ENCODE results near the gene GSTA4.

Gene GSTA4

DNA sequence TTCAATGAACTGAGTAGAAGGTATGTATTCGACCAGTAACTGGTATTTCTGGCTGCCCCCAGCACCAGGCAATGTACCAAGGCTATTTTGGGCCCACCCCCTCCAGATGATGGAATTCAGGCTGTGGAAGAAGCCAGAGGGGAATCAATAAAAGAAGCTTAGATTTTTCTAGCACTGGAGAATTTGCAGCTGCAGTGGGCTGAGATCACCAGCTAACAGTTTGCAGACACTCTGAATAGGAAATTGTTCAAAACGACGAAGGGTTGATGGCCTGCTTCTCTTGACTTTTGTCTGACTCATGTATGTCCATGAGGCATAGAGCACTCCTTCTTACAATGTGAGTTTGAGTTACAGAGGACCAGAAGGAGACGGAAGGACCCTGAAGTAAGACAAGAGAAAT, 37.8 kb upstream of the GSTA4 start:
- H3K4me3 ChIP-seq (ENCODE audit: low read depth, low read length) = no peak overlapping the region
- DNase-seq (ENCODE audit: low read depth) = no peak
- no peak for TF ChIP-seq POLR2A (IDR thresholded peaks at IDR 0.05; ENCODE audit: extremely low read depth, insufficient read length)

DNA sequence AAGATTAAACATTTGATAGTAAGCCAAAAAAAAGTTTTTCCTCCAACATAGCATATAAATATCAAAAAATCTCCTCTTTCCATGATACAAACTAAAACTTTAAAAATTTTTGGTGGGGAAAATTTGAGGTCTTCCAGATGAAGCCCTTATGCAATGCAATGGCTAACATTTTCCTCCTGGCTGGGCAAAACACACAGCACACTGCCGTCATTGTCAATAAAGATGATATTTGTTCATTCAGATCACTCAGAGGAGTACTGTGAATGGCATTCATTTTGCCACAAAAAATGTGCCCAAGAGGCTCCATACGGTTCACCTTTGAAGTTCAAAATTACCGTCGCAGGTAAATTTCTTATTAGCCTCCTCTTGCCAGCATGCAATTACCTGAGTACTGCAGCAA, 36.2 kb upstream of the GSTA4 start:
- no peak overlapping the region for H3K4me3 ChIP-seq (ENCODE audit: low read depth, low read length)
- TF ChIP-seq, protein P1, sequence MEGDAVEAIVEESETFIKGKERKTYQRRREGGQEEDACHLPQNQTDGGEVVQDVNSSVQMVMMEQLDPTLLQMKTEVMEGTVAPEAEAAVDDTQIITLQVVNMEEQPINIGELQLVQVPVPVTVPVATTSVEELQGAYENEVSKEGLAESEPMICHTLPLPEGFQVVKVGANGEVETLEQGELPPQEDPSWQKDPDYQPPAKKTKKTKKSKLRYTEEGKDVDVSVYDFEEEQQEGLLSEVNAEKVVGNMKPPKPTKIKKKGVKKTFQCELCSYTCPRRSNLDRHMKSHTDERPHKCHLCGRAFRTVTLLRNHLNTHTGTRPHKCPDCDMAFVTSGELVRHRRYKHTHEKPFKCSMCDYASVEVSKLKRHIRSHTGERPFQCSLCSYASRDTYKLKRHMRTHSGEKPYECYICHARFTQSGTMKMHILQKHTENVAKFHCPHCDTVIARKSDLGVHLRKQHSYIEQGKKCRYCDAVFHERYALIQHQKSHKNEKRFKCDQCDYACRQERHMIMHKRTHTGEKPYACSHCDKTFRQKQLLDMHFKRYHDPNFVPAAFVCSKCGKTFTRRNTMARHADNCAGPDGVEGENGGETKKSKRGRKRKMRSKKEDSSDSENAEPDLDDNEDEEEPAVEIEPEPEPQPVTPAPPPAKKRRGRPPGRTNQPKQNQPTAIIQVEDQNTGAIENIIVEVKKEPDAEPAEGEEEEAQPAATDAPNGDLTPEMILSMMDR (IDR thresholded peaks at IDR 0.05; ENCODE audit: low read depth, low read length) = no peak
- TF ChIP-seq POLR2A (IDR thresholded peaks at IDR 0.05; ENCODE audit: extremely low read depth, insufficient read length) (no peak), MYC (IDR thresholded peaks at IDR 0.05; ENCODE audit: low read depth, low read length) (no peak)
- TF ChIP-seq, protein P2, sequence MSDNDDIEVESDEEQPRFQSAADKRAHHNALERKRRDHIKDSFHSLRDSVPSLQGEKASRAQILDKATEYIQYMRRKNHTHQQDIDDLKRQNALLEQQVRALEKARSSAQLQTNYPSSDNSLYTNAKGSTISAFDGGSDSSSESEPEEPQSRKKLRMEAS (IDR thresholded peaks at IDR 0.05; ENCODE audit: low read depth, low read length) = no peak
- no peak for DNase-seq (ENCODE audit: low read depth)

DNA sequence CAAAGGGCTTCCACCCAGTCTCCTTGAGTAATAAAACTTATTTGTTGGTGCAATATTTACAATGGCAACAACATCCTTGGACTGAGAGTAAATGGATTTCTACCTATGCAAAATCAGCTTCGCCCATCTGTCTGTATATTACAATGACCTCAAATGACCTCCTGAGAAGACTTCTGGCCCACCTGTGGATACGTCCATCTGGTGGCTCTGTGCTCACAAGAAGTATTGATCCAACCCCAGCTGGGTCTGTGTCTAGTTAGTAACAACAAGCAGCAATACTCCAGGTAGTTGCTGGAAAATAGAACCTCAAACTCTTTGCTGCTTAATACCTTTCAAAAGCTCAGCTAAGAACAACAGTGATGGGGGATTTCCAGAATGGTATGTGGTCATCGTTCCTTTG, 34.7 kb upstream of the GSTA4 start:
- TF ChIP-seq, protein P1 (IDR thresholded peaks at IDR 0.05; ENCODE audit: low read depth, low read length) = no peak
- TF ChIP-seq, protein P2 (IDR thresholded peaks at IDR 0.05; ENCODE audit: low read depth, low read length) = no peak
- TF ChIP-seq MYC (IDR thresholded peaks at IDR 0.05; ENCODE audit: low read depth, low read length) (no peak), POLR2A (IDR thresholded peaks at IDR 0.05; ENCODE audit: extremely low read depth, insufficient read length) (no peak)
- DNase-seq (ENCODE audit: low read depth) = no peak
- H3K4me3 ChIP-seq (ENCODE audit: low read depth, low read length) = no peak overlapping the region

DNA sequence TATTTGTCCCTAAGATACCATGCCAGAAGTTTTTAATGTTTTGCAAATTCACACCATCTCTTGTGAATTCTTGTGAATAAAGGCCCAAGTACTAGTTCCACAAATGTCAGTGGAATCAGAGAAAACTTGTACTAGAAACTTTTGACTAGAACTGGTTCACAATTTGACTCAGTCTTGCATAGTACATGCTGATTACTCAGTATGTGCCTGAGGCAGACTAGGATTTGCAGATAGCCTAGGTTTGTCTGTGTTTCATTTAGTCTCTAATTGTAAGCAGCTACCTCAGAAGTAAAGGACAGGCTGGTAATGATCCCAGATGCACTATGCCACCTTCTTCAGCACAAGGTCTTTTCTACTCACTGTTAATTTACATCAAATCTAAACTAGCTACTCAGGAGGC, 34.2 kb upstream of the GSTA4 start:
- no peak overlapping the region for H3K4me3 ChIP-seq (ENCODE audit: low read depth, low read length)
- DNase-seq (ENCODE audit: low read depth) = no peak
- TF ChIP-seq, protein P1 (IDR thresholded peaks at IDR 0.05; ENCODE audit: low read depth, low read length) = no peak
- TF ChIP-seq POLR2A (IDR thresholded peaks at IDR 0.05; ENCODE audit: extremely low read depth, insufficient read length) = no peak
- TF ChIP-seq, protein P2 (IDR thresholded peaks at IDR 0.05; ENCODE audit: low read depth, low read length) = no peak
- TF ChIP-seq MYC (IDR thresholded peaks at IDR 0.05; ENCODE audit: low read depth, low read length) = no peak

DNA sequence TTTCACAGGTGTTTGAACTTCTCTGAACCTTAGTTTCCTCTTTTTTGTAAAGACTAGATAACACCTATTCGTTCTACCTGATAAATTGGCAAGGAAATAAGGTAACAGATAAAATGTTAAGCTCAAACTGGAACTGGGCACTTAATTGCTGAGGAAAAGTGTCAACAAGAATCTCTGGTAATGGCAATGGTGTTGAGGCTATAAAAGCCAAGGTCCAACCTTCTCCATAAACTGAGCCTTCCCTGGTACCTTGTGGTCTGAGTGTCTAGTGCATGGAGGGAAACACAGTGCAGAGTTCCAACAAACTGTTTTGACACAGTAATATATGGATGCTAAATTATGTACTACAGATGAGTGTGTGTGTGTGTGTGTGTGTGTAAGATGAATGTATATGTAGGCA, 33.4 kb upstream of the GSTA4 start:
- DNase-seq (ENCODE audit: low read depth) = no peak
- TF ChIP-seq POLR2A (IDR thresholded peaks at IDR 0.05; ENCODE audit: extremely low read depth, insufficient read length) (no peak), MYC (IDR thresholded peaks at IDR 0.05; ENCODE audit: low read depth, low read length) (no peak)
- TF ChIP-seq, protein P1 (IDR thresholded peaks at IDR 0.05; ENCODE audit: low read depth, low read length) = no peak
- TF ChIP-seq, protein P2 (IDR thresholded peaks at IDR 0.05; ENCODE audit: low read depth, low read length) = no peak
- H3K4me3 ChIP-seq (ENCODE audit: low read depth, low read length) = no peak overlapping the region

DNA sequence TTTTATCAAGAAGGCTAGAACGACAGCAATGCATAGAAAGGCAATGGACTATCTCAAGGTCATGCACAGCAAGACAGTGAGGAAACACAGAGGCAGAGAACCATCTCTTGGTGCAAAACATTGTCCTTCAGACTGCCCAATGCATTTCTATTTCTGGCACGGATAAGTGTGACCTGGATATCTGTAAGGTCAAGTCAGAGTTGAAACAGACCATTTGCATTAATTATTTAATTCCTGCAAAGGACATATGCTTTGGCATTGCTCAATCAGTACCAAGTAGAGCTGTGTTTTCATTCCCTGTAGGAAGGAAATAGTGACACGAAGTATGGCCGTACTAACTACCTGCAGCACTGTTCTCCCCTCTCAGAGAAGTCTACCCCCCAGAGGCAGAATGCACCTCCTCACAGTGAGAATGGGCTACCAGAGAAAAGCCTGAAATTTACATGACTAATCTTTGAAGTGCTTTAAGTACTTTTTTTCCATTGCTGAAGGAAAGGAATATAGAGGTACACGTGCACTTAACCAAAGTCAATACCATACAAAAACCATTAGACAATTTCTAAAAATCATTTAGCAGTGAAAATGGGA, 32.1 kb upstream of the GSTA4 start:
- DNase-seq (ENCODE audit: low read depth) = no peak
- TF ChIP-seq, protein P2 (IDR thresholded peaks at IDR 0.05; ENCODE audit: low read depth, low read length) = no peak
- TF ChIP-seq, protein P1 (IDR thresholded peaks at IDR 0.05; ENCODE audit: low read depth, low read length) = no peak
- TF ChIP-seq POLR2A (IDR thresholded peaks at IDR 0.05; ENCODE audit: extremely low read depth, insufficient read length) = no peak
- no peak for TF ChIP-seq MYC (IDR thresholded peaks at IDR 0.05; ENCODE audit: low read depth, low read length)
- no peak overlapping the region for H3K4me3 ChIP-seq (ENCODE audit: low read depth, low read length)
